ACC112 (cell line): Measurements from ENCODE around the gene ST8SIA6.
"Not testable (repeated sequence)": the region's sequence is repeated elsewhere in the genome, so short reads cannot be mapped to it uniquely, and the experiment has no call there.

Experiments
- H2AFZ ChIP-seq: fragments of 200-600 bp; sonication (generic); one replicate; pipeline ENCODE4 v1.6.0; 2017; ENCODE audit warnings: antibody characterized with exemption, low read length; ENCODE audit not compliant: unreplicated experiment
- H3K27ac ChIP-seq: fragments of 200-600 bp; sonication (generic); 2 replicates; pipeline ENCODE4 v1.5.1; 2014; ENCODE audit warnings: low read depth, mild to moderate bottlenecking, antibody characterized with exemption, low read length, moderate library complexity
- H3K27me3 ChIP-seq: fragments of 200-600 bp; sonication (generic); 2 replicates; pipeline ENCODE4 v1.6.1; 2014; ENCODE audit warnings: mild to moderate bottlenecking, antibody characterized with exemption, low read length, moderate library complexity, mixed read lengths; ENCODE audit not compliant: insufficient read depth
- H3K36me3 ChIP-seq: fragments of 200-600 bp; sonication (generic); 2 replicates; pipeline ENCODE4 v1.6.1; 2016; ENCODE audit warnings: mild to moderate bottlenecking, antibody characterized with exemption, low read length, moderate library complexity, mixed read lengths; ENCODE audit not compliant: insufficient read depth
- H3K4me1 ChIP-seq: fragments of 200-600 bp; sonication (generic); one replicate; pipeline ENCODE4 v1.6.1; 2016; ENCODE audit warnings: low read length, mixed read lengths; ENCODE audit not compliant: insufficient read depth, unreplicated experiment, control insufficient read depth
- H3K4me3 ChIP-seq: fragments of 200-600 bp; sonication (generic); 2 replicates; pipeline ENCODE4 v1.5.1; 2014; ENCODE audit warnings: mild to moderate bottlenecking, low read depth, low read length
- H3K79me2 ChIP-seq: fragments of 200-600 bp; sonication (generic); one replicate; pipeline ENCODE4 v1.6.0; 2016; ENCODE audit warnings: low read length; ENCODE audit not compliant: control insufficient read depth, unreplicated experiment, insufficient read depth

The ST8SIA6 gene

DNA sequence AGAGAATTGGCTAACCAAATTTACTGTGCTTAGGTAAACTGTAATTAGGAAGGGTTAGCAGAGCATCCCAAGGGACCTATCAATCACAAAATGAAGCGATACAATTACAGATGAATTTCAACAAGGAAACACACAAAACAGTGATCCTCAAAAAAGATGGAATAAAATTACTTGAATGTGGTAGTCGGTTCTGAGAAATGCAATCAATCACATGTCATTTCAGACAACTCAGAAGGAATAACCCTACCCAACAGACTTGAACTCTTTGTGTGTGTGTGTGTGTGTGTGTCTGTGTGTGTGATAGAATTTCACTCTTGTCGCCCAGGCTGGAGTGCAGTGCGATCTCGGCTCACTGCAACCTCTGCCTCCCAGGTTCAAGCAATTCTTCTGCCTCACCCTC, 43.5 kb downstream of the ST8SIA6 start:
- H3K79me2 ChIP-seq: no peaks in the 10 kb centered on the region
- H3K27ac ChIP-seq: no peak overlapping the region
- H3K4me1 ChIP-seq: no peaks in the 10 kb centered on the region
- H3K36me3 ChIP-seq: no peaks in the 10 kb centered on the region
- H3K4me3 ChIP-seq: no peak overlapping the region
- peaks cover 7% of the 10 kb centered on the region; the same call in 1 of the 2 replicates for H3K27me3 ChIP-seq
- no peak overlapping the region for H2AFZ ChIP-seq

DNA sequence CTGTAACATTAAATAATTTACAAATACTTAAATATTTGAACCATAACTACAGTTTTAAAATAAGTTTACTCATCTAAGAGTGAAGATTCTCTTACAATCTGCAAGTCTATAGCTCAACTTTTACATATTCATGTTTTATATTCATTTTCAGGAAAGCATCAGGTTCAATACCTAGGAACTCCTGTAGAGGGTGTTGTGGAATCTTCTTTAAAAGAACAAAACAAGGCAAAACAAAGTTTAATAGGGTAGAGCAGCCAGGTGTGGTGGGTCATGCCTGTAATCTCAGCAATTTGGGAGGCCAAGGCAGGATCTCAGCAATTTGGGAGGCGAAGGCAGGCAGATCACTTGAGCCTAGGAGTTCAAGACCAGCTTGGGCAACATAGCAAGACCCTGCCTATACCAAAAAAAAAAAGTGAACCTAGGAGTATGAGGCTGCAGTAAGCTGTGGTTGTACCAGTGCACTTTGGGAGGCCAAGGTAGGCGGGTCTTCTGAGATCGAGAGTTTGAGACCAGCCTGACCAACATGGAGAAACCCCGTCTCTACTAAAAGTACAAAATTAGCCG, 45.1 kb downstream of the ST8SIA6 start:
- Histone ChIP-seq H3K36me3 (no peaks in the 10 kb centered on the region), H3K27me3 (peaks cover 4% of the 10 kb centered on the region; the same call in 1 of the 2 replicates), H3K4me1 (no peaks in the 10 kb centered on the region), H3K4me3 (no peak overlapping the region), H3K79me2 (no peaks in the 10 kb centered on the region), H3K27ac (no peak overlapping the region), H2AFZ (no peak overlapping the region)

DNA sequence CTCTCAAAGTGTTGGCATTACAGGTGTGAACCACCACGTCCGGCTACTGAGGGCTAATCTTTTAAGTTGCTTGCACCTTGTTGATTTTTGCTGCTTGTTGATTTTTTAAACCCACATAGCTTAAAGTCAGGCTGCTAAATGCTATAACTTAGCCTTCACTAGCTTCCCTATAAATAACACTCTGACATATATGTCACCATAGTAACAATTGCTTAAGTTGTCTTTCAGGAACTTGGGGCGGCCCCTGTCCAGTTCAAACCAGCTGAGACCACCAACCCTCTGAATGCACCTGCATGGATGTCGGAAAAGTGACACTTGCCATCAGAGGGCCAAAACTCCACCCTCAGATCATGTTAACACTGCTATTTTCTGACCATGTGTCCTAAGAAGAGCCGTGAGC, 47.3 kb downstream of the ST8SIA6 start:
- no peak overlapping the region for H3K27ac ChIP-seq
- H2AFZ ChIP-seq: no peak overlapping the region
- H3K4me1 ChIP-seq: no peaks in the 10 kb centered on the region
- H3K79me2 ChIP-seq: no peaks in the 10 kb centered on the region
- no peak overlapping the region for H3K4me3 ChIP-seq
- H3K36me3 ChIP-seq: no peaks in the 10 kb centered on the region
- H3K27me3 ChIP-seq: no peaks in the 10 kb centered on the region

DNA sequence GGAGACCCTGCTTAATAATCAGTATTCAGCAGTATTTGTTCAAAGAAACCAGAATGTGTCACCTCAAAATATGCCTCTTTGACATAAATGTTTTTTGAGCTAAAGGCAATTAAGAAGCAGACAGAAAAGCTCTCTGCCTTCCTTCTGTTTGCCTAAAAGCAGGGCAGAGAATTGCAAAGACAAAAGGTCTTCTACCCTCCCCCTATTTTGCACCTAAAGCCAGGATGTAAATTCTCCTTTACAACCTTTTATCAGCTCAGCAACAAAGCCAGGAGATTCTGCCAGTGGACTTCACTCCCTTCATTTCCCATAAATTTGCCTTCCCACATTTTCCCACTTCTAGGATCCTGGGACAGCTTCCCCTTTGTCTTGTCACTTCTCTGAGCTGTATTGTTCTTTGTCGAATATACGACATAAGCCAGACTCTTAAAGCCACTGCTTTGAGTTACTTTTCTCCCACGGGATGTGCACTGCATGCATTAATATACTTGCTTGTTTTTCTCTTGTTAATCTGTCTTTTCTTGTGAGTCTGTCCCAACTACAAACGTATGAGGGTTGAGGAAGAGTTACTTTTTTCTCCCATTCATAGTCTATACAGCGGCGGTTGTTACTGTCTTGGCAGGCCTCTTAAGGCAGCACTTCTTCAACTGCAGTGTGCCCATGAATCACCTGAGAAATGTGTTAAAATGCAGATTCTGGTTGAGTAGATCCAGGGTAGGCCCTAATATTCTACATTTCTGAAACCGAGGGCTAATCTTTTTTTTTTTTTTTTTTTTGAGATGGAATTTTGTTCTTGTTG, 48.2 kb downstream of the ST8SIA6 start:
- Histone ChIP-seq H3K4me3 (no peak overlapping the region), H2AFZ (no peak overlapping the region), H3K27ac (no peak overlapping the region), H3K4me1 (no peaks in the 10 kb centered on the region), H3K27me3 (no peaks in the 10 kb centered on the region), H3K36me3 (no peaks in the 10 kb centered on the region), H3K79me2 (no peaks in the 10 kb centered on the region)

DNA sequence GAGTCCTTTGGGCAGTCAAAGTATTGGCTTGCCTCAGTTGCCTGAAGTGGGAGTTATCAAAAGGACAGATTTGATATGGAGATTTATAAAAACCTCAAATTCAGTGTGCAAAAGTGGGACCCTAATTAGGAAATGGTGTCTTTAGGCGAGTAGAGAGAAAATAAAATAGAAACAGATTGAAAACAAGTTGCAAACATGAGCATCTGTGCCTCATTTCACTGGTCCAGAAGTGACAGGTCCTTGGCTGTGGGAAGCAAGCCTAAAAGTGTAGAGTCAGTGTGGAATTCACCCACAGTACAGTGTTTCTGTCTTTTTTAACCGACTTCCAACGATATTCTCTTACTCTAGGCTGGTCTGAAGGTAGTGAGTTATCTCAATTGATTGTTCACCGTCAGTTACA, 51.2 kb downstream of the ST8SIA6 start:
- no peaks in the 10 kb centered on the region for H3K36me3 ChIP-seq
- no peak overlapping the region for H3K27ac ChIP-seq
- no peak overlapping the region for H2AFZ ChIP-seq
- H3K79me2 ChIP-seq: no peaks in the 10 kb centered on the region
- no peaks in the 10 kb centered on the region for H3K4me1 ChIP-seq
- H3K27me3 ChIP-seq: peaks cover 18% of the 10 kb centered on the region
- no peak overlapping the region for H3K4me3 ChIP-seq

DNA sequence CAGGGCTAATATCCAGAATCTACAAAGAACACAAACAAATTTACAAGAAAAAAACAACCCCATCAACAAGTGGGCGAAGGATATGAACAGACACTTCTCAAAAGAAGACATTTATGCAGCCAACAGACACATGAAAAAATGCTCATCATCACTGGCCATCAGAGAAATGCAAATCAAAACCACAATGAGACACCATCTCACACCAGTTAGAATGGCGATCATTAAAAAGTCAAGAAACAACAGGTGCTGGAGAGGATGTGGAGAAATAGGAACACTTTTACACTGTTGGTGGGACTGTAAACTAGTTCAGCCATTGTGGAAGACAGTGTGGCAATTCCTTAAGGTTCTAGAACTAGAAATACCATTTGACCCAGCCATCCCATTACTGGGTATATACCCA, 52.4 kb downstream of the ST8SIA6 start:
- not testable (repeated sequence) for H3K4me1 ChIP-seq, H3K4me3 ChIP-seq, H2AFZ ChIP-seq, H3K36me3 ChIP-seq, H3K27ac ChIP-seq, H3K79me2 ChIP-seq
- H3K27me3 ChIP-seq: peaks cover 18% of the 10 kb centered on the region

DNA sequence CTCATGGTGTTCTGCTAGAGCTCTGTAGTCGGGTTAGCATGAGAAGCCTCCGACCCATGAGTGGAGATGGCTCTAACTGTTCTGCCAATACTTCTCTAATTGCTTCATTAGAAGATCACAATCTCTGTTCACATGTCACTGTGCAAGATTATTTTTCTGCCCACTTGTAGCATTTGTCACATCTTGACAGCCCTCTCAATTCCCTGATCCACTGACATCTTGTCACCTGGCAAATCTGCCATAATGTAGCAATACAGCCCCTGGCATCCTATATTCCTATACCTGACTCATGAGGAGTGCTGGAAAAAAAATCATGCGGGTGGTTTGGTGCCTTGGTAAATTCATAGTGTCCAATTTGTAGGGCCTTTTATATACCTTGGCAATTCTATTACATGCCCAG, 58.4 kb downstream of the ST8SIA6 start:
- H3K27ac ChIP-seq: no peak overlapping the region
- H3K79me2 ChIP-seq: no peaks in the 10 kb centered on the region

DNA sequence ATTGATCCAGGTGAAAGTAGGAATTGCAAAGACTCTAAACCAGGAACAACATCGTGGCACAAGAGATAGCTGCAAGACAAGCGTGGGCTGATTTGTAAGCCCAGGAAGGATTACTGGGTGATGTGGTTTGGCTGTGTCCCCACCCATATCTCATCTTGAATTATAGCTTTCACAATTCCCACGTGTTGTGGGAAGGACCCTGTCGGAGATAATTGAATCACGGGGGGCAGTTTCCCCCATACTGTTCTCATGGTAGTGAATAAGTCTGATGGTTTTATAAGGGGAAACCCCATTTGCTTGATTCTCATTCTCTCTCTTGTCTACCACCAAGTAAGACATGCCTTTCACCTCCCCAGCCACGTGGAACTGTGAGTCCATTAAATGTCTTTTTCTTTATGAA, 59.5 kb downstream of the ST8SIA6 start:
- H3K27me3 ChIP-seq: peaks cover 49% of the 10 kb centered on the region
- no peak overlapping the region for H2AFZ ChIP-seq
- H3K4me3 ChIP-seq: no peak overlapping the region
- H3K27ac ChIP-seq: no peak overlapping the region
- H3K36me3 ChIP-seq: no peaks in the 10 kb centered on the region
- no peaks in the 10 kb centered on the region for H3K4me1 ChIP-seq
- no peaks in the 10 kb centered on the region for H3K79me2 ChIP-seq

More for the DNA sequence above, 58.4 kb downstream of the ST8SIA6 start:
- Histone ChIP-seq H3K4me3 (no peak overlapping the region), H3K27me3 (peaks cover 54% of the 10 kb centered on the region), H3K36me3 (no peaks in the 10 kb centered on the region), H2AFZ (no peak overlapping the region), H3K4me1 (no peaks in the 10 kb centered on the region)

DNA sequence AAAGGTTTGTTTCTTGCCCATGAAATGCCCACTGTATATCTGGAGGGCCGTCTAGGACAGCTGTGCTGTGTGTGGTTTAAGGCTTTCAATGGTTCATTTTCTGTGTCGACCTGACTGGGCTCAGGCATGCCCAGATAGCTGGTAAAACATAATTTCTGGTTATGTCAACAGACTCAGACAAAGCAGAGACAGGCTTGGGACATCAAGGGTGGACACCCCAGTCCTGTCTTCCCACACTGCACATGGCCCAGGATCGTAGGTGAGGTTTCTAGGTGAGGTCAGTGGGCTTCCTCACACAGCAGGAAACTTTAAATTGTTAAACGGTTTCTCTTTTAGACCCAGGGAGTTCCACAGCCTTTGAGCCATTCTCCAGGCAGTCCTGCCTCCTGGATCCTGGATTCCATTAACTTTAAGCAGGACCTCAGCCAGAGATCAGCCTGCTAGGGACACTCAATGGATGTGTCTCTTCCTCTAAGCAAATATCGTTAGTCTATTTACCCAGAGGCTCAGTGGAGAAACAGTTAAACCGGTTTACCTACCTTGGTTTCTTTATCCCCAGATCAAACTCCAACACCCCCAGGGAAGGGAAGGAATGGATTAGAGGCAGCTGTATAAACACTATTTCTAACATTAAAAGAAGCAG, 66.4 kb downstream of the ST8SIA6 start:
- Histone ChIP-seq H3K27ac (no peak overlapping the region), H2AFZ (no peak overlapping the region)

DNA sequence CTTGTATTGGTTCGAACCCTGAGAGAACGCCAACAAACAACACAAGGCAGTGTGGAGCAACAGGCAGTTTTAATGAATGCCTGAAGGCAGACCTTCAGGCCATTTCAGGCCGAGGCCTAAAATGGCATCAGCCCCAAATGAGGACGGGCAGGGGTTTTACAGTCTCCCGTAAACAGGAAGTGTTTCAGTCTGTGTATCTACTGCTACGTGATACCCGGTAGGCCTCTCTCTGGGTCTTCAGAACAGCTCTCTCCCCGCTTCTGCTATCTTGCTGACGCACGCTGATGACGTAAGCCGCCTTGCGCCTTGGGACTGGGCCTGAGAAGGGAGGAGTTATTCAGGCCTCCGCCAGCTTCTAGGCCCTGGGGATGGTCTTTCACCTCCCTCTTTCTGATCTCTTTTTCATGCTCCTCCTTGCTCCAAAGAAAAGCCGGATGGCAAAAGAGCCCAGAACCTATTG, 67.7 kb downstream of the ST8SIA6 start:
- Histone ChIP-seq H2AFZ (no peak overlapping the region), H3K27ac (no peak overlapping the region), H3K36me3 (no peaks in the 10 kb centered on the region), H3K4me3 (no peak overlapping the region), H3K27me3 (no peaks in the 10 kb centered on the region), H3K79me2 (no peaks in the 10 kb centered on the region), H3K4me1 (no peaks in the 10 kb centered on the region)

More for the DNA sequence above, 66.4 kb downstream of the ST8SIA6 start:
- Histone ChIP-seq H3K4me1 (no peaks in the 10 kb centered on the region), H3K36me3 (no peaks in the 10 kb centered on the region), H3K4me3 (no peak overlapping the region), H3K27me3 (0 out of 2 replicates have a peak, but pooled peaks cover 3% of the 10 kb centered on the region), H3K79me2 (no peaks in the 10 kb centered on the region)
